Colonic mucosa (tissue), 4 donors: ENCODE results near the gene IQSEC1. TPM values are rescaled to one million over a fixed set of nuclear protein-coding genes. Genes with fewer than 3 reads are reported as not detected.

ENCODE experiments used
- DNase-seq: peaks from one replicate; pipeline ENCODE4 v3.0.0-alpha.2; 2020
- H3K27ac ChIP-seq: fragments of 200-600 bp; one replicate; pipeline ENCODE4 v1.8.0; 2021
- H3K27me3 ChIP-seq: fragments of 200-600 bp; one replicate; pipeline ENCODE4 v1.8.0; 2021
- H3K36me3 ChIP-seq: fragments of 200-600 bp; one replicate; pipeline ENCODE4 v1.8.0; 2021
- H3K4me1 ChIP-seq: fragments of 200-600 bp; one replicate; pipeline ENCODE4 v1.8.0; 2021; ENCODE audit warnings: mild to moderate bottlenecking
- H3K4me3 ChIP-seq: fragments of 200-600 bp; one replicate; pipeline ENCODE4 v1.8.0; 2021
- H3K9ac ChIP-seq, 2 donors: one replicate each; pipeline ENCODE4 v1.7.0; 2013; ENCODE audit warnings: control low read depth in 2 of 2, low read depth in 2 of 2, low read length in 2 of 2
- H3K9me3 ChIP-seq: fragments of 200-600 bp; one replicate; pipeline ENCODE4 v1.8.0; 2021
- CTCF ChIP-seq: fragments of 200-600 bp; IDR thresholded peaks from one replicate; pipeline ENCODE4 v1.8.0; 2022; ENCODE audit warnings: antibody characterized with exemption, mild to moderate bottlenecking
- intact Hi-C: fragments of 100-400 bp; cut with DNase I; formaldehyde crosslinking; loops from one replicate; pipeline ENCODE4 v1.14.1; 2022
- total RNA-seq, 2 donors: library from RNA; stranded (reverse); fragmentation: NEBNext Ultra II Directional in 1 of 2; extraction: Animal tissue kit (Norgen Biotek cat#: 25700) in 1 of 2; gene quantifications; one replicate each; pipeline ENCODE4 v1.2.1, GENCODE V29; 2021
- donor health status: healthy.
- donor health status: DM: no; HTN: no; CAD: no.
- donor health status: DM: no; HTN: no; CAD: no.

Gene IQSEC1
- total RNA-seq, 2 donors from 2014 or later = 14.8 to 19.2 TPM

- Histone ChIP-seq H3K36me3 (no peaks in the 10 kb centered on the region), H3K27ac (no peak overlapping the region), H3K27me3 (no peaks in the 10 kb centered on the region), H3K9me3 (no peaks in the 10 kb centered on the region), H3K4me1 (no peaks in the 10 kb centered on the region), H3K9ac (no peak overlapping the region), H3K4me3 (no peak overlapping the region)
- DNase-seq = no peak
- intact Hi-C loops = loop anchor here (2.0 kb wide), 1 partner anchor 77 kb away; no protein-coding TSS in a partner anchor
- no peak for TF ChIP-seq CTCF
Observed at GRCh38 chr3:13099707-13100106, 26.5 kb upstream of the IQSEC1 start.

GRCh38 chr3:13098192-13098988 is 25.2 kb upstream of the IQSEC1 start:
- DNase-seq = no peak
- H3K4me3 ChIP-seq = no peak overlapping the region
- H3K4me1 ChIP-seq = no peaks in the 10 kb centered on the region
- no peak overlapping the region for H3K9ac ChIP-seq
- H3K27me3 ChIP-seq = no peaks in the 10 kb centered on the region
- H3K27ac ChIP-seq = no peak overlapping the region
- H3K36me3 ChIP-seq = no peaks in the 10 kb centered on the region
- TF ChIP-seq CTCF = no peak
- intact Hi-C loops = loop anchor here (2.0 kb wide), 1 partner anchor 76 kb away; no protein-coding TSS in a partner anchor
- H3K9me3 ChIP-seq = no peaks in the 10 kb centered on the region

- Histone ChIP-seq H3K4me1 (no peaks in the 10 kb centered on the region), H3K9me3 (no peaks in the 10 kb centered on the region), H3K4me3 (no peak overlapping the region), H3K27ac (no peak overlapping the region), H3K36me3 (no peaks in the 10 kb centered on the region), H3K27me3 (no peaks in the 10 kb centered on the region), H3K9ac (no peak overlapping the region)
- intact Hi-C loops = no loop called here
- no peak for TF ChIP-seq CTCF
- no peak for DNase-seq
Observed at GRCh38 chr3:13096356-13096755, 23.1 kb upstream of the IQSEC1 start.

GRCh38 chr3:13095408-13095937 is 22.2 kb upstream of the IQSEC1 start:
- Histone ChIP-seq H3K9ac (no peak overlapping the region), H3K36me3 (no peaks in the 10 kb centered on the region), H3K9me3 (no peaks in the 10 kb centered on the region), H3K4me1 (no peaks in the 10 kb centered on the region), H3K27me3 (no peaks in the 10 kb centered on the region), H3K27ac (no peak overlapping the region), H3K4me3 (no peak overlapping the region)
- no peak for TF ChIP-seq CTCF
- intact Hi-C loops = no loop called here
- no peak for DNase-seq

GRCh38 chr3:13093687-13094086 is 20.5 kb upstream of the IQSEC1 start:
- H3K27ac ChIP-seq = no peak overlapping the region
- H3K36me3 ChIP-seq = no peaks in the 10 kb centered on the region
- H3K4me3 ChIP-seq = no peak overlapping the region
- intact Hi-C loops = loop anchor here (2.0 to 5.0 kb wide), 2 partner anchors 359 to 559 kb away; no protein-coding TSS in a partner anchor
- H3K9me3 ChIP-seq = no peaks in the 10 kb centered on the region
- no peaks in the 10 kb centered on the region for H3K4me1 ChIP-seq
- no peaks in the 10 kb centered on the region for H3K27me3 ChIP-seq
- no peak for TF ChIP-seq CTCF
- no peak overlapping the region for H3K9ac ChIP-seq
- DNase-seq = no peak
